Peyer's patch (tissue), 4 donors: ENCODE measurements around the gene NRBF2.

Source experiments
- POLR2A ChIP-seq, 2 donors: fragments of 450-650 bp; IDR thresholded peaks; one replicate each; pipeline ENCODE4 v1.5.1; 2017; ENCODE audit warnings: antibody characterized with exemption in 2 of 2, mild to moderate bottlenecking in 2 of 2, moderate library complexity in 2 of 2
- TF ChIP-seq, protein P1 (sequence below), 6 experiments: fragments of 450-650 bp in 4 of 6; fragments of 200-600 bp in 2 of 6; sonication (generic) in 1 of 6; IDR thresholded peaks; one replicate each; pipeline ENCODE4 v1.5.1; 2017 to 2019; ENCODE audit warnings: antibody characterized with exemption in 6 of 6, mild to moderate bottlenecking in 3 of 6, moderate library complexity in 1 of 6

- TF ChIP-seq, protein P1, sequence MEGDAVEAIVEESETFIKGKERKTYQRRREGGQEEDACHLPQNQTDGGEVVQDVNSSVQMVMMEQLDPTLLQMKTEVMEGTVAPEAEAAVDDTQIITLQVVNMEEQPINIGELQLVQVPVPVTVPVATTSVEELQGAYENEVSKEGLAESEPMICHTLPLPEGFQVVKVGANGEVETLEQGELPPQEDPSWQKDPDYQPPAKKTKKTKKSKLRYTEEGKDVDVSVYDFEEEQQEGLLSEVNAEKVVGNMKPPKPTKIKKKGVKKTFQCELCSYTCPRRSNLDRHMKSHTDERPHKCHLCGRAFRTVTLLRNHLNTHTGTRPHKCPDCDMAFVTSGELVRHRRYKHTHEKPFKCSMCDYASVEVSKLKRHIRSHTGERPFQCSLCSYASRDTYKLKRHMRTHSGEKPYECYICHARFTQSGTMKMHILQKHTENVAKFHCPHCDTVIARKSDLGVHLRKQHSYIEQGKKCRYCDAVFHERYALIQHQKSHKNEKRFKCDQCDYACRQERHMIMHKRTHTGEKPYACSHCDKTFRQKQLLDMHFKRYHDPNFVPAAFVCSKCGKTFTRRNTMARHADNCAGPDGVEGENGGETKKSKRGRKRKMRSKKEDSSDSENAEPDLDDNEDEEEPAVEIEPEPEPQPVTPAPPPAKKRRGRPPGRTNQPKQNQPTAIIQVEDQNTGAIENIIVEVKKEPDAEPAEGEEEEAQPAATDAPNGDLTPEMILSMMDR (IDR thresholded peaks at IDR 0.05) = no peak
- no peak for TF ChIP-seq POLR2A (IDR thresholded peaks at IDR 0.05)
Observed at GRCh38 chr10:63164166-63164623, 31.1 kb downstream of the NRBF2 start.
